Endothelial cell of hepatic sinusoid (primary cell): ENCODE results near the gene ARMC5.
"Not testable (repeated sequence)": the region's sequence is repeated elsewhere in the genome, so short reads cannot be mapped to it uniquely, and the experiment has no call there.

Source experiments
- in situ Hi-C: cut with HindIII; loops from 2 replicates; pipeline ENCODE4 v1.10.0; 2017; ENCODE audit warnings: low sequenced_read_pairs

The ARMC5 gene

DNA sequence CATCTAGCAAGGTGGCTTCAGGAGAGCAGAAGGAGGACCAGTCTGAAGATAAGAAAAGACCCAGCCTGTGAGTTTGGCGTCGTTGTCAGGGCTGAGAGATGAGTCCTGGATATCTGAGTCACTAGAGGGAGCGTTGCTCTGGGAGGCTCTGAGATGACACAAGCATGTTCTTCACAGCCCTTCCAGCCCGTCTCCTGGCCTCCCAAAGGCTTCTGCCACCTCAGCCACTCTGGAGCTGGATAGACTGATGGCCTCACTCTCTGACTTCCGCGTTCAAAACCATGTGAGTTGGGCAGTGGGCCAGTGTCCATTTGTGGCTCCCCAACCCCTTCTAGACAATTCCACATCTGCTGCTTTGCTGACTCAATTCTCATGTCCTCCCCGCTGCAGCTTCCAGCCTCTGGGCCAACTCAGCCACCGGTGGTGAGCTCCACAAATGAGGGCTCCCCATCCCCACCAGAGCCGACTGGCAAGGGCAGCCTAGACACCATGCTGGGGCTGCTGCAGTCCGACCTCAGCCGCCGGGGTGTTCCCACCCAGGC, 14.9 kb downstream of the ARMC5 start:
- in situ Hi-C loops: loop anchor here (25.0 kb wide), 2 partner anchors 412 to 537 kb away; partner anchors contain the start of genes ORAI3, ZNF646 and ZNF668

DNA sequence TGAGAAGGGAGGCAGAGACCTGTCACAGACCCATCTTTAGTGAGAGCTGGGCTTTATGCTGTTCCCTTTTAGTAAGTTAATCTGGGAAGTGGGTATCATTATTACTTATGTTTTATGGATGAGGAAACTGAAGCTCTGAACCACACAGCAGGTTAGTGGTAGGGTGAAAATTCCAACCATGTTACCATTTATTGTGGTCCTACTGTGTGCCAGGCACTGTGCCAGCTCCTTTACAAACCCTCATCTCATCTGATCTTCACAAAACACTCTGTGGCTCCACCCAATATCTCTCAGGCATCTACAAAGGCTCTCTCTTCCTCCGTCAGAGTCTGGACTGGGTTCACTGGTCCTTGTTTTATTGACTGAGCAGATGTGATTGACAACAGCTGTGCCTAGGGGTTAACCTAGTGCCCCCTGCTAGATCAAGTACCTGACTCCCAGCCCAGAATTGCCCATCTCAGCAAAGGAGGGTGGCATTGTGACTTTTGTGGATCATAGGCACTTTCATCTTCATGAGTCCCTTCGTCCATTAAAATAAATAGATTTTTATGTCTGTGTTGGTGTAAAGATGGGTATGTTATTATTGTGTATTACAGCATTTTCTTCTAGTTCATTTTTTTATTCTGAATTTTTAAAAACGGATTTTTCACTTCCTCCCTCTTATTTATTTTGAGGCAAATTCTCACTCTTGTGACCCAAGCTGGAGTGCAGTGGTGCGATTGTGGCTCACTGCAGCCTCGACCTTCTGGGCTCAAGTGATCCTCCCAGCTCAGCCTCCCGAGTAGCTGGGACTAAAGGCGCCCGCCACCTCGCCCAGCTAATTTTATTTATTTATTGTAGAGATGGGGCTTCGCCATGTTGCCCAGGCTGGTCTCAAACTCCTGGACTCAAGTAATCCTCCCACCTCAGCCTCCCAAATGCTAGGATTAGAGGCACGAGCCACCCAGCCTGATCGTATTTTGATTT, 15.8 kb downstream of the ARMC5 start:
- in situ Hi-C loops: loop anchor here (25.0 kb wide), 2 partner anchors 413 to 538 kb away; partner anchors contain the start of genes ORAI3, ZNF646 and ZNF668

DNA sequence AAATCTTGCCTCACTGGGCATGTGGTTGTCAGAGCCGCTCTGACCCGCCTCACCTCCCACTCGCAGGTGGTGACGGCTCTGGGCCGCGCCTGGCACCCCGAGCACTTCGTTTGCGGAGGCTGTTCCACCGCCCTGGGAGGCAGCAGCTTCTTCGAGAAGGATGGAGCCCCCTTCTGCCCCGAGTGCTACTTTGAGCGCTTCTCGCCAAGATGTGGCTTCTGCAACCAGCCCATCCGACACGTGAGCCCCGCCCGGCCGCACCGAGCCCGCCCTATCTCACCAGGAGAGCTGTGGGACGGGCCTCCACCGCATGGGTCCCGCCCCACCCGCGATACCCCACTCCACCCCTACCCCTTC, 16.6 kb downstream of the ARMC5 start:
- in situ Hi-C loops: no loop called here

DNA sequence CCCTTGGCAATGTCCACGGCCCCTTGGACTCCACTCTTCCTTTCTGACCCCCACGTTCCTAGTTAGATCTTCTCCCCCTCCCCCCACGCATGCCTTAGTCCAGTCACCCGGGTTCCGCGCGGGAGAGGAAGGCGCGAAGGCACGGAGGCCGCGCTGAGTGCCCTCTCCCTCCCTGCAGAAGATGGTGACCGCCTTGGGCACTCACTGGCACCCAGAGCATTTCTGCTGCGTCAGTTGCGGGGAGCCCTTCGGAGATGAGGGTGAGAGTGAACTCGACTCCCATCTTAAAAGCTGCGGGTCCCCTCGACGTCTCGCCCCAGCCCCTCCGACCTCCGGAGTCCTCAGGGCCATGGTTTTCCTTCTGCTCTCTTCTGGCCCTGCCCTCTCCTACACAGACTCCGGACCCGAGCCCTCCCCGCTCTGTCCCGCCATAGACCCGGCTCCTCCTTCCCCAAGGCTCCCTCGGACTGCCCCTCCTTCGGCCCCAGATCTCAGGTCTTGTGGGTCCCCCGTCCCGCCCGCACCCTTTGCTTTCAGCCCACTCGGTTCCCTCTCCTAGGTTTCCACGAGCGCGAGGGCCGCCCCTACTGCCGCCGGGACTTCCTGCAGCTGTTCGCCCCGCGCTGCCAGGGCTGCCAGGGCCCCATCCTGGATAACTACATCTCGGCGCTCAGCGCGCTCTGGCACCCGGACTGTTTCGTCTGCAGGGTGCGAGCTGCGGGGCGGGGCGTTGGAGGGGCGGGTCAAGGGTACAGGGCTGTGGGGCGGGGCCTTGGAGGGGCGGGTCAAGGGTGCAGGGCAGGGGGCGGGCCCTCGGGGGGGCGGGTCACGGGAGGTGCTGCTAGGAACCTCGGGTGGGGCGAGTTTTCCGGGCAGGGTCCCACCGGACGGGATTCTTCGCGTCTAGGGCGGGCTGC, 17.3 kb downstream of the ARMC5 start:
- in situ Hi-C loops: no loop called here

DNA sequence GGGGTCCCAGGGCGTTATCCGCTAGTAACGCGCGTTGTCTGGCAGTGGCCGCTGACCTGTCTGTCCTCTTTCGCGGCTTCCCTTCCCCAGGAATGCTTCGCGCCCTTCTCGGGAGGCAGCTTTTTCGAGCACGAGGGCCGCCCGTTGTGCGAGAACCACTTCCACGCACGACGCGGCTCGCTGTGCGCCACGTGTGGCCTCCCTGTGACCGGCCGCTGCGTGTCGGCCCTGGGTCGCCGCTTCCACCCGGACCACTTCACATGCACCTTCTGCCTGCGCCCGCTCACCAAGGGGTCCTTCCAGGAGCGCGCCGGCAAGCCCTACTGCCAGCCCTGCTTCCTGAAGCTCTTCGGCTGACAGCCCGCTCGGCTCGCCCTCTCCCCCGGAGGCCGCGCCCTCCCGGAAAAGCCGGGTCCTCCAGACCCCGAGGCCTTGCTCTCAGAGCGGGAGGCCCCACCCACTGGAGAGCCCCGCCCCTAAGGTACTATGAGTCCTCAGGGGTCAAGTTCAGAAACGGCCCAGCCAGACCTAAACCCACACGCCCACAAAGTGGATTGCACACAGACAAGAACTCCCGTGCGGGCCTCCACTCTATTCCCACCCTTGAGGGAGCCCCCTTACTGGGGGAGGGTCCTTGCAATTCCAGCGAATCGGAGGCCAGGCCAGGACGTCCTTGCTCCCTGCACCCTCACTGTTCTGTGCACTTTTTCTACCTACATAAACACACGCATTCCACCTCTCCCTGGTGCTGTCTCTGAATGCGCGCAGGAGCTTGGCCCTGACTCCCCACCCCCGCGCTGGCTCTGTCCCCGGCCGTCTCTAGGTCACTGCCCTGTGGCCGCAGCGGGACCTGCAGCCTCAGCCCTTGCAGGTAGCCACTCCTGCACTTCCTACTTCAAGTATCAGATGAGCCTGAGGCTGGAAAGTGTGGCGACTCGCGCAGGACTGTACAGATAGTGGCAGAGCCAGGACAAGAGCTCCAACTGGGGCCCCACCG, 18.2 kb downstream of the ARMC5 start:
- in situ Hi-C loops: no loop called here

DNA sequence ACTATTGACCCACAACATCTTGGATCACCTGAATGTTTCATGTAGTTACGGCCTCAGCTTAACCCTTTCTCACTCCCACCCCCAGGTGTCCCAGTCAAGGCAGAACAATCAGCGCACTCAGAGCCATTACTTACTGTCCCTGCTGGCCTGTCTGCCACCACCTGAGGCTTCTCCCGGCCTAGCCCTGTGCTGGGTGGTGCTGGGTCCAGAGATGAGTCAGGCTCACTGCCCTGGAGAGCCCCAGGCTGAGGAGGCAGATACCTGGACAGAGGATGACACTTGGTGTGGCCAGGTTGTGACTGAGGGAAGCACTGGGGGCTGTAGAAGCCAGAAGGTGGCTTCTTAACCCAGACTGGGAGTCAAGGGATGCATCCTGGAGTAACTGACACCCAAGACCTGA, 19.7 kb downstream of the ARMC5 start:
- in situ Hi-C loops: no loop called here

DNA sequence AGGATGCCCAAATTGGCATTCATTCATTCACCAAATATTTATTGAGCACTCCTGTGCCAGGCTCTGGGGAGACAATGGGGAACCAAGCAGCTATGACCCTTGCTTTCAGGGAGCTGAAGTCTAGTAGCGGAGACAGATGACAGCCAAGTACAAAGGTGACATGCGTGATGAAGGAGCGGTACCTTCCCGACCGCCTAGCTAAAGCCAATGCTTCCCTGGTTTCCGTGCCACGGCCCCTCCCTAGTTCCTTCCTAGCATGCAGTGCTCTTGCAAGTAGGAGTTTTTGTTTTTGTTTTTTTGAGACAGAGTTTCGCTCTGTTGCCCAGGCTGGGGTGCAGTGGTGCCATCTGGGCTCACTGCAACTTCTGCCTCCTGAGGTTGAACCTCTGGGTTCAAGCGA, 20.4 kb downstream of the ARMC5 start:
- in situ Hi-C loops: no loop called here

DNA sequence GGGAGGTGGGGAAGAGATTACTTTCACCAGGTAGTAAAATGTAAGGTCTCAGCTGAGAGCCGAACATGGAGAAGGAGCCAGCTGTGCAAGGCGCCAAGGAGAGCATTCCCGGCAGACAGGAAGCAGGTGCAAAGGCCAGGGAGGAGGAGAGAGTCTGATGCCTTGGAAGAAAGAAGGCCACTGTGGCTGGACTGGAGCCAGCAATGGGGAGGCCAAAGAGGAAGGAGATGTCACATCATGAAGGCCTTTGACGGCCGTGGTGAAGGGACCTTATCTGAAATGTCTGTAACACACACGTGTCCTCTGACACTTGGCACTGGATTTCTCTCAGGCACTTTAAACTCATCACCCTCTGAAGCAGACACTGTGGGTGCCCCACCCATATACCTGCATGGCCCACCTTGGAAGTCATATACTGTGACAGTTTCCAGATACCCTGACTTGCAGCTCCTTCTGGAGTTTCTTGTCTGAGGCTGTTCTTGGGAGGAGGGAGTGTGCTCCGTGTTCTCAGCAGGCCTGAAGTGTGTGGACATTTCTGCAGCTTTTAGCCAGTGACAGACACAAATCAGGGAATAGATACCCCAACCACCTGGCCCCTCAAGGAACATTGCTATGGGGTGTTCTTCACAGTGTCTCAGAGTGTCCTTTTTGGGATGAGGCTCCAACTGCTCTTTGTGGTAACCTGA, 21.7 kb downstream of the ARMC5 start:
- in situ Hi-C loops: no loop called here

DNA sequence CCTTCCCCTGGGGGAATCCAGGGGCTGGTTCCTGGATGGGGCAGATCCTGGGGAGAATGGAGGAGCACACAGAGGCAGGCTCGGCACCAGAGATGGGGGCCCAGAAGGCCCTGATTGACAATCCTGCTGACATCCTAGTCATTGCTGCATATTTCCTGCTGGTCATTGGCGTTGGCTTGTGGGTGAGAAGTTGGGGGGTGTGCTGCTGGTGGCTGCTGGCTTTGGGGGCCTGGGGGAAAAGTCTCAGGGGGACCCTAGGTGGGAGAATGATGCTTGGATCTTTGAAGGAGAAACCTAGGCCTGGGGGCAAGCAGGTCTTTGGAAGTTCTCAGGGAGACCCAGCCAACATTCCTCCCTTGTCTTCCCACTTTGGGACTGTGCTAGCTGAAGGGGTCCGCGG, 23.8 kb downstream of the ARMC5 start, which contains the start of gene SLC5A2:
Gene SLC5A2, plus strand, starts transcription at position 43 of the 400 bp plus-strand sequence. Its CDS starts 14 bp downstream, at position 57.
- in situ Hi-C loops: no loop called here

DNA sequence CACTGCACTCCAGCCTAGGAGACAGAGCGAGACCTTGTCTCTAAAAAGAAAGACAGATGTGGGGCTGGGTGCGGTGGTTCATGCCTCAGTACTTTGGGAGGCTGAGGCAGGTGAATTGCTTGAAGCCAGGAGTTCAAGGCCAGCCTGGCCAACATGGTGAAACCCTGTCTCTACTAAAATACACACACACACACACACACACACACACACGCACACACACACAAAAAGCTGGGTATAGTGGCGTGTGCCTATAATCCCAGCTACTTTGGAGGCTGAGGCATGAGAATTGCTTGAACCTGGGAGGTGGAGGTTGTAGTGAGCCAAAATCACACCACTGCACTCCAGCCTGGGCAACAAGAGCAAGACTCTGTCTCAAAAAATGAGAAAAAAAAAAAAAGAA, 24.7 kb downstream of the ARMC5 start:
- in situ Hi-C loops: not testable (repeated sequence)

DNA sequence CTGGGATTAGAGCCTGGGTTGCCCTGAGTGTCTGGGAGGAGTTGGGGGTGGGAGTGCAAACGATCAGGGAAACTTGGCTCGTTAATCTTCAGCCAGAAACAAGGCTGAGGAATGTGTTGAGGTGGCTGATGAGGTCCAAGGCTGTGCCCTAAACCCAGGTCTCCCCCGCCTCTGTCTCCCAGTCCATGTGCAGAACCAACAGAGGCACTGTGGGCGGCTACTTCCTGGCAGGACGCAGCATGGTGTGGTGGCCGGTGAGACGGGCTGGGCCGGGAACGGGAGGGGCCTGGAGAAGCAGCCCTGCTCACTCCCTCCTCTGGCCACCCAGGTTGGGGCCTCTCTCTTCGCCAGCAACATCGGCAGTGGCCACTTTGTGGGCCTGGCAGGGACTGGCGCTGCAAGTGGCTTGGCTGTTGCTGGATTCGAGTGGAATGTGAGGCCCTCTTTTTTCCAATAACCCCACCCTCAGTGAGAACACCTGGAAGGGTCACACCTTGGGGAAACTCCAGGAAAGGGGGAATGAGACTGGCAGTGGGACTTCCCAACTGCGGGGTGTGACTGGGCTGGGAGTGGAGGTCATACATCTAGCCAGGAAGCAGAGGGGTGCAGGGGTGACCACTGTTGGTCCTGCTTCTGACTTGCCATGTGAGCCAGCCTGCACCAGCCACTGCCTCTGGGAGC, 25.3 kb downstream of the ARMC5 start:
- in situ Hi-C loops: no loop called here

DNA sequence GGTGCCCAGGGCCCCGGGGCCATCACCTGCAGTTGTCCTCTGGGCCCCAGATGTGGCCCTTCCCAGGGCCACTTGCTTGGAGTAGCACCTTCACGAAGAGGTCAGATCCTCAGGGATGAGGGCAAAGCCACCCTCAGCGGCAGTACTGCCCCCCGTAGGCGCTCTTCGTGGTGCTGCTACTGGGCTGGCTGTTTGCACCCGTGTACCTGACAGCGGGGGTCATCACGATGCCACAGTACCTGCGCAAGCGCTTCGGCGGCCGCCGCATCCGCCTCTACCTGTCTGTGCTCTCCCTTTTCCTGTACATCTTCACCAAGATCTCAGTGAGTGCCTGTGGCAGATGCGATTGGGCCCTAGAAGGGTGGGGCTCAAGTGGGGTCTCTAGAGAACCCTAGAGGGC, 26.3 kb downstream of the ARMC5 start:
- in situ Hi-C loops: no loop called here

DNA sequence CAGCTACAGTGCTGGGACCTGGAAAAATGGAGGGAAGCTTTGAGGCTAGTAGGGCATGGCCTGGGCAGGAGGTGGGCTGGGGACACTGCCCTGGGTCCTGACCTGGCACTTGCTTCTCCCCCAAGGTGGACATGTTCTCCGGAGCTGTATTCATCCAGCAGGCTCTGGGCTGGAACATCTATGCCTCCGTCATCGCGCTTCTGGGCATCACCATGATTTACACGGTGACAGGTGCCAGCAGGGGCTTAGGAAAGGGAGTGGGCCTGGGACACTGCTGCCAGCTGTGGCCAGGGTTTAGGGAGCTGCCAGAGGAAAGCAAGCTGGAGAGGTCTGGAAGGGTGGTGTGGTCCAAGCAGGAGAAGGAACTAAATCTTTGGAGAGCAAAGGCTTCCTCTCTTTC, 26.7 kb downstream of the ARMC5 start:
- in situ Hi-C loops: no loop called here

DNA sequence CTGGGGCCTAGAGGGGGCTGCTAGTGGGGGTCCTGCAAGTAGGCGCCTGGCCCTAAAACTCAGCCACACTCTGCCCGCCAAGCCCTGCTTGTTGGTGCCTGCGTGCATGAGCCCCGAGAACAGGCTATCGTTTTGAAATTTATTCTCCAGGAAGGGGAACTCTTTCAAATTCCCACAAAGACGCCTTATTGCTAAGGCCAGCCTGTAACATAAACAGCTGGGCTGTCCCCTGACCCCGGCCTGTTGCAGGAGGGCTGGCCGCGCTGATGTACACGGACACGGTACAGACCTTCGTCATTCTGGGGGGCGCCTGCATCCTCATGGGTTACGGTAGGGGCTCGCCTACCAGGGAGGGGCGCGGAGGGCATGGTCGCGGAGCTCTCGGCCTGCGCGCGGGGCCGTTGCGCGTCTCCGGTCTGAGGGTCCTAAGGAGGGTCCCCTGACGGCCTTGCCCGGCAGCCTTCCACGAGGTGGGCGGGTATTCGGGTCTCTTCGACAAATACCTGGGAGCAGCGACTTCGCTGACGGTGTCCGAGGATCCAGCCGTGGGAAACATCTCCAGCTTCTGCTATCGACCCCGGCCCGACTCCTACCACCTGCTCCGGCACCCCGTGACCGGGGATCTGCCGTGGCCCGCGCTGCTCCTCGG, 27.9 kb downstream of the ARMC5 start:
- in situ Hi-C loops: no loop called here

DNA sequence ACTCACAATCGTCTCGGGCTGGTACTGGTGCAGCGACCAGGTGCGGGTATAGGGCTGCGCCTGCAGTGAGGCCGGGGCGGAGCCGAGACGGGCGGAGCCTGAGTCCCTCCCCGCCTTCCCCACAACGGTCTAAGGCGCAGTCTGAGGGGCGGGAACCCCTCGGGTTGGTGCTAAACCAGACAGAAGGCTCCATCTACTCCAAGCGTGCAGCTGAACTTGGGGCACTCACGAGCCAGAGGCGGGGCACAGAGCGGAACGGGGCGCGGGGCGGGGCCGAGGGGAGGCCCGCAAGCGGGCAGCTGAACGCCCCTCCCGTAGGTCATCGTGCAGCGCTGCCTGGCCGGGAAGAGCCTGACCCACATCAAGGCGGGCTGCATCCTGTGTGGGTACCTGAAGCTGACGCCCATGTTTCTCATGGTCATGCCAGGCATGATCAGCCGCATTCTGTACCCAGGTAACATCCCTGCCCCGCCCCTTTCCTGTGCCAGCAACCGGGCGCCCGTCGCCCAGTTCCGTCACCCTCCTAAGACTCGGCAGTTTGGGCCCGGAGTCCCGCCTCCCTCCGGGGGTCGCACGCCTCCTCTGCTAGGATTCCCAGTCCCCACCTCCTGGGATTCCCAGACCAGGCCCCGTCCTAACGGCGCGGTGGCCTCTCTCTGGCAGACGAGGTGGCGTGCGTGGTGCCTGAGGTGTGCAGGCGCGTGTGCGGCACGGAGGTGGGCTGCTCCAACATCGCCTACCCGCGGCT, 28.6 kb downstream of the ARMC5 start:
- in situ Hi-C loops: no loop called here

DNA sequence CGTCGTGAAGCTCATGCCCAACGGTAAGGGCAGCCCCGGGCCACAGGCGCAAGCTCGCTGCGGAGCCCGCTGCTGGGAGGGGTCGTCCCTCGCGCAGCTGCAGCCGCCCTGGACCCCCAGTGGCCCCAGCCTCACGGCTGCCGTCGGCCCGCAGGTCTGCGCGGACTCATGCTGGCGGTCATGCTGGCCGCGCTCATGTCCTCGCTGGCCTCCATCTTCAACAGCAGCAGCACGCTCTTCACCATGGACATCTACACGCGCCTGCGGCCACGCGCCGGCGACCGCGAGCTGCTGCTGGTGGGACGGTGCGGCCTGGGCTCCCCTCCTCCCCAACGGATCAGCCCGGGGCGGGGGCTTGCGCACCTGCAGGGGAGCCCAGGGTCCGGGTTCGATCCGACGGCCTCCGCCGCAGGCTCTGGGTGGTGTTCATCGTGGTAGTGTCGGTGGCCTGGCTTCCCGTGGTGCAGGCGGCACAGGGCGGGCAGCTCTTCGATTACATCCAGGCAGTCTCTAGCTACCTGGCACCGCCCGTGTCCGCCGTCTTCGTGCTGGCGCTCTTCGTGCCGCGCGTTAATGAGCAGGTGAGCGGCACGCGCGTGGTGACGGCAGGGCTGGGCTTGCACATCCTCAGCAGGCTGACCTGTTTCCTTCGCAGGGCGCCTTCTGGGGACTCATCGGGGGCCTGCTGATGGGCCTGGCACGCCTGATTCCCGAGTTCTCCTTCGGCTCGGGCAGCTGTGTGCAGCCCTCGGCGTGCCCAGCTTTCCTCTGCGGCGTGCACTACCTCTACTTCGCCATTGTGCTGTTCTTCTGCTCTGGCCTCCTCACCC, 29.4 kb downstream of the ARMC5 start:
- in situ Hi-C loops: no loop called here

DNA sequence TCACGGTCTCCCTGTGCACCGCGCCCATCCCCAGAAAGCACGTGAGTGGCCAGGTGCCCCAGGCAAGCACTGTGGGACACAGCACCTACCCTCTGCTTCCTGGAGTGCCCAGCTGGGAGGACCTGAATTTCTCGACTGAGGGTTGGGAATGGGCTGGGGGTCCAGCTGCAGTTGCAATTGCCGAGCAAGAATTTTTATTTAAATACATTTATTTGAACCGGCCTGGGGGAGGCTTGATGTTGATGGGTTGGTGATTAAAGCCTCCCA, 29.9 kb downstream of the ARMC5 start:
- in situ Hi-C loops: no loop called here
